ENCODE measurements around the gene ITPR2. TPM values are rescaled to one million over a fixed set of nuclear protein-coding genes. Genes with fewer than 3 reads are reported as not detected.

ITPR2 gene
- total and polyA plus RNA-seq, 2 of the 8 experiments (the other 6 are each of a cell fraction or from before 2014, with no cell fraction given), result 4.1 to 48.3 TPM

DNA sequence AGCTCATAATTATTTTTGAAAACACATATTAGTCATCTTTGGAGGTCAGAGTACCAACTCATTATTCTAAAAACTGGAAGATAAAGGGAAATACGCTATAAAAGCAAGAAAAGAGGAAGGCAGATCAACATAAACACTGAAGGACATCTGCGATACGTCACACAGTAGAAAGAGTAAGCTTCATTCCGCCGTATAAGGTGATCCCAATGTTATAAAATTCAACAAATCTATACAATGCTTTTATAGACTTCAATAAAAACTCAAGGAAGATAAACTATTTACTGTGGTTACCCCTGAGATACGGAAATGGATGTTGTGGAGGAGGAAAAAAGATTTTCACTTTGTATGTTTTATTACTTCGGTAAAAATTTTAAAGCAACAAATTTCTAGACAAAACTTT lies 92.6 kb downstream of the ITPR2 start:
- Histone ChIP-seq H2AFZ (ENCODE audit: low read length) (no peak overlapping the region), H2BK15ac (ENCODE audit: low read length) (no peak overlapping the region), H3K4ac (replicated peaks; ENCODE audit: insufficient read length, low read depth, low read length) (no peak overlapping the region), H2AK5ac (ENCODE audit: low read depth, low read length) (no peak overlapping the region), H3K4me1 (replicated peaks in 1 of 4; ENCODE audit: control insufficient read depth in 3 of 4, insufficient read depth in 4 of 4, low read length in 3 of 4) (0 out of 7 replicates have a peak, but pooled peaks cover 0 to 4% (median 0%) of the 10 kb centered on the region in 4 experiments), H3K27ac (ENCODE audit: low read depth, low read length) (no peak overlapping the region), H4K5ac (ENCODE audit: insufficient read length, low read depth, low read length) (no peak overlapping the region), H4K20me1 (replicated peaks in 1 of 2; ENCODE audit: control insufficient read depth in 1 of 2, insufficient read depth in 2 of 2, low read length in 2 of 2) (no peaks in the 10 kb centered on the region), H2BK20ac (ENCODE audit: low read length) (no peak overlapping the region), H3K18ac (ENCODE audit: extremely low read depth, low read length) (no peak overlapping the region), H3K4me3 (ENCODE audit: extremely low read depth in 1 of 4, insufficient read depth in 2 of 4, low read depth in 3 of 4, low read length in 4 of 4) (no peak overlapping the region), H2BK12ac (ENCODE audit: low read depth, low read length) (no peak overlapping the region), H2BK5ac (ENCODE audit: low read depth, low read length) (no peak overlapping the region), H2BK120ac (replicated peaks; ENCODE audit: low read depth, low read length) (no peak overlapping the region), H4K8ac (ENCODE audit: extremely low read depth, insufficient read depth, low read length) (no peak overlapping the region), H3K36me3 (ENCODE audit: control insufficient read depth in 2 of 4, insufficient read depth in 4 of 4, low read length in 3 of 4) (no peaks in the 10 kb centered on the region), H3K23ac (ENCODE audit: insufficient read length) (no peak overlapping the region), H3K79me1 (ENCODE audit: low read depth, low read length) (no peaks in the 10 kb centered on the region), H3K79me2 (ENCODE audit: control insufficient read depth in 1 of 2, insufficient read depth in 2 of 2, low read length in 2 of 2) (peaks cover 2 to 13% of the 10 kb centered on the region in 2 experiments; a peak in 2 of 4 replicates), H3K23me2 (ENCODE audit: low read depth, low read length) (peaks cover 1% of the 10 kb centered on the region; the same call in 1 of the 2 replicates), H3K9me3 (ENCODE audit: insufficient read depth in 2 of 2, low read depth in 1 of 2, low read length in 1 of 2) (peaks cover 4% of the 10 kb centered on the region in 2 experiments; a peak in 2 of 4 replicates), H3K4me2 (ENCODE audit: insufficient read depth in 1 of 2, low read depth in 2 of 2, low read length in 2 of 2) (no peak overlapping the region), H3K9ac (replicated peaks in 1 of 4; ENCODE audit: extremely low read depth in 1 of 4, low read depth in 3 of 4, low read length in 3 of 4) (no peak overlapping the region), H3K14ac (ENCODE audit: insufficient read length) (no peak overlapping the region), H4K91ac (replicated peaks; ENCODE audit: insufficient read length, low read length) (no peak overlapping the region), H3K27me3 (replicated peaks in 1 of 4; ENCODE audit: control insufficient read depth in 3 of 4, extremely low read depth in 1 of 4, insufficient read depth in 3 of 4, low read length in 3 of 4) (peaks cover 0 to 1% (median 0%) of the 10 kb centered on the region in 4 experiments; a peak in 1 of 7 replicates), H3K56ac (replicated peaks; ENCODE audit: insufficient read length, low read depth, low read length) (no peak overlapping the region)
- DNase-seq (ENCODE audit: low read depth in 1 of 2, low spot score in 2 of 2), result no peak
- FAIRE-seq, result no peak
- POLR2A ChIA-PET (ENCODE audit: partially characterized antibody), result no interaction called here
- CTCF ChIA-PET (ENCODE audit: partially characterized antibody), result no interaction called here
- WGBS, 2 experiments (ENCODE audit: extremely low coverage in 1 of 2, insufficient coverage in 1 of 2, insufficient read length in 1 of 2, insufficient replicate concordance in 2 of 2, low coverage in 1 of 2, low lambda C conversion rate in 2 of 2, missing lambda C conversion rate in 1 of 2), result 94% methylated on average over 7 of the region's 7 CpGs; no CpG with 5 or more reads in 1 of the 2 experiments
- TF ChIP-seq PHF8 (conservative IDR thresholded peaks at IDR 0.05; ENCODE audit: low read depth, low read length) (no peak), MAFK (IDR thresholded peaks at IDR 0.05; ENCODE audit: low read depth, low read length) (no peak), RFX5 (IDR thresholded peaks at IDR 0.05; ENCODE audit: borderline replicate concordance, low read depth, low read length) (no peak), POLR2A (IDR thresholded peaks at IDR 0.05; ENCODE audit: control extremely low read depth in 1 of 2, low read depth in 2 of 2, low read length in 2 of 2) (no peak), CHD1 (IDR thresholded peaks at IDR 0.05; ENCODE audit: low read depth, low read length) (no peak), SIN3A (conservative IDR thresholded peaks at IDR 0.05 in 1 of 2, IDR thresholded peaks at IDR 0.05 in 1 of 2; ENCODE audit: low read depth in 1 of 2, low read length in 2 of 2) (no peak), HDAC2 (IDR thresholded peaks at IDR 0.05; ENCODE audit: borderline replicate concordance in 1 of 2, low read depth in 2 of 2, low read length in 2 of 2) (no peak), SUZ12 (IDR thresholded peaks at IDR 0.05; ENCODE audit: low read length) (no peak), CREB1 (IDR thresholded peaks at IDR 0.05) (no peak), HDAC6 (IDR thresholded peaks at IDR 0.05; ENCODE audit: low read depth, low read length) (no peak), SIRT6 (IDR thresholded peaks at IDR 0.05; ENCODE audit: low read length) (no peak), EGR1 (IDR thresholded peaks at IDR 0.05; ENCODE audit: borderline replicate concordance, low read depth, low read length) (no peak), SIX5 (IDR thresholded peaks at IDR 0.05; ENCODE audit: low read depth, low read length) (no peak)
- TF ChIP-seq, protein P1, sequence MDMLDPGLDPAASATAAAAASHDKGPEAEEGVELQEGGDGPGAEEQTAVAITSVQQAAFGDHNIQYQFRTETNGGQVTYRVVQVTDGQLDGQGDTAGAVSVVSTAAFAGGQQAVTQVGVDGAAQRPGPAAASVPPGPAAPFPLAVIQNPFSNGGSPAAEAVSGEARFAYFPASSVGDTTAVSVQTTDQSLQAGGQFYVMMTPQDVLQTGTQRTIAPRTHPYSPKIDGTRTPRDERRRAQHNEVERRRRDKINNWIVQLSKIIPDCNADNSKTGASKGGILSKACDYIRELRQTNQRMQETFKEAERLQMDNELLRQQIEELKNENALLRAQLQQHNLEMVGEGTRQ (IDR thresholded peaks at IDR 0.05; ENCODE audit: low read length), result no peak
